ENCODE data around the gene TXLNB. TPM values are rescaled to one million over a fixed set of nuclear protein-coding genes. Genes with fewer than 3 reads are reported as not detected.

Gene TXLNB
- polyA plus RNA-seq, 1 of the 3 experiments (the other 2 are of a cell fraction), result 0.12 TPM

DNA sequence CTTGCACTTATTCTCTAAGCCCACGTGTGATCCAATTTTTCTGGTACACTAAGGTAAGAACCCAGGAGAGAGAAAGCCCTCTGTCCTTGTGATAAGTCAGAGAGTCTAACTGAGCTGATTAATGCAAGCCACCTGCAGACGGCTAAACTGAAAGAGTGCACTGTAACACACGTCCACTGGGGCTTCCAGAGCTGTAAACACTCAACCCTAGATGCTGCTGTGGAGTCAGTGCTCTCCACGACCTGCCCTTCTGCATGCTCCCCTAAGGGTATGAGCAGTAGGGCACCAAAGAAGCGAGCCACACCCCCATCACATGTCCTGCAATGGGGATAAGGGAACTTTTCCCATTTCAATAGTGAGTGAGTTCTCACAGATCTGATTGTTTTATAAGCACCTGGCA lies 55.7 kb downstream of the TXLNB start:
- DNase-seq, result no peak
- Histone ChIP-seq H3K27ac (ENCODE audit: low read depth in 2 of 2, low read length in 1 of 2) (no peak overlapping the region), H3K9me2 (no peaks in the 10 kb centered on the region), H3K4me2 (no peak overlapping the region), H2AFZ (ENCODE audit: low read depth) (no peak overlapping the region), H3K9me3 (no peaks in the 10 kb centered on the region), H4K20me1 (ENCODE audit: insufficient read depth) (no peaks in the 10 kb centered on the region), H3K9ac (no peak overlapping the region), H3K4me3 (ENCODE audit: low read depth in 2 of 2, low read length in 1 of 2) (no peak overlapping the region), H3K79me2 (ENCODE audit: insufficient read depth) (no peaks in the 10 kb centered on the region), H3K4me1 (ENCODE audit: control insufficient read depth in 1 of 2, insufficient read depth in 2 of 2, low read depth in 1 of 2, low read length in 1 of 2) (no peaks in the 10 kb centered on the region), H3F3A (replicated peaks; ENCODE audit: insufficient read depth) (peaks cover 3% of the 10 kb centered on the region), H3K27me3 (ENCODE audit: insufficient read depth) (peaks cover 5% of the 10 kb centered on the region; the same call in 1 of the 2 replicates), H3K36me3 (replicated peaks in 1 of 2; ENCODE audit: control insufficient read depth in 1 of 2, insufficient read depth in 2 of 2, low read length in 1 of 2) (no peaks in the 10 kb centered on the region)
- POLR2A ChIA-PET, result no interaction called here
- TF ChIP-seq EZH2phosphoT487 (IDR thresholded peaks at IDR 0.05; ENCODE audit: borderline replicate concordance, low read depth) (no peak), SIN3A (IDR thresholded peaks at IDR 0.05; ENCODE audit: borderline replicate concordance, low read depth, low read length) (no peak), MEF2A (IDR thresholded peaks at IDR 0.05; ENCODE audit: borderline replicate concordance, low read depth) (no peak), JUND (IDR thresholded peaks at IDR 0.05) (no peak), NRF1 (IDR thresholded peaks at IDR 0.05; ENCODE audit: low read depth, low read length) (no peak), EP300 (IDR thresholded peaks at IDR 0.05; ENCODE audit: borderline replicate concordance in 1 of 2, low read depth in 1 of 2, low read length in 1 of 2) (no peak), TCF12 (IDR thresholded peaks at IDR 0.05) (no peak), FOSL2 (IDR thresholded peaks at IDR 0.05; ENCODE audit: borderline replicate concordance, low read depth) (no peak), RAD21 (IDR thresholded peaks at IDR 0.05; ENCODE audit: low read length) (no peak), FOXJ3 (CRISPR knock-in tag; IDR thresholded peaks at IDR 0.05) (no peak), GABPA (IDR thresholded peaks at IDR 0.05; ENCODE audit: low read depth) (no peak), TAF1 (IDR thresholded peaks at IDR 0.05; ENCODE audit: borderline replicate concordance, low read depth, low read length) (no peak), FOXM1 (IDR thresholded peaks at IDR 0.05; ENCODE audit: low read depth) (no peak), GATA2 (CRISPR knock-in tag; IDR thresholded peaks at IDR 0.05) (no peak), RFX5 (IDR thresholded peaks at IDR 0.05; ENCODE audit: low read length) (no peak)
- TF ChIP-seq, protein P1, sequence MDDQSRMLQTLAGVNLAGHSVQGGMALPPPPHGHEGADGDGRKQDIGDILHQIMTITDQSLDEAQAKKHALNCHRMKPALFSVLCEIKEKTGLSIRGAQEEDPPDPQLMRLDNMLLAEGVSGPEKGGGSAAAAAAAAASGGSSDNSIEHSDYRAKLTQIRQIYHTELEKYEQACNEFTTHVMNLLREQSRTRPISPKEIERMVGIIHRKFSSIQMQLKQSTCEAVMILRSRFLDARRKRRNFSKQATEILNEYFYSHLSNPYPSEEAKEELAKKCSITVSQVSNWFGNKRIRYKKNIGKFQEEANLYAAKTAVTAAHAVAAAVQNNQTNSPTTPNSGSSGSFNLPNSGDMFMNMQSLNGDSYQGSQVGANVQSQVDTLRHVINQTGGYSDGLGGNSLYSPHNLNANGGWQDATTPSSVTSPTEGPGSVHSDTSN (IDR thresholded peaks at IDR 0.05), result no peak
- TF ChIP-seq, protein P2, sequence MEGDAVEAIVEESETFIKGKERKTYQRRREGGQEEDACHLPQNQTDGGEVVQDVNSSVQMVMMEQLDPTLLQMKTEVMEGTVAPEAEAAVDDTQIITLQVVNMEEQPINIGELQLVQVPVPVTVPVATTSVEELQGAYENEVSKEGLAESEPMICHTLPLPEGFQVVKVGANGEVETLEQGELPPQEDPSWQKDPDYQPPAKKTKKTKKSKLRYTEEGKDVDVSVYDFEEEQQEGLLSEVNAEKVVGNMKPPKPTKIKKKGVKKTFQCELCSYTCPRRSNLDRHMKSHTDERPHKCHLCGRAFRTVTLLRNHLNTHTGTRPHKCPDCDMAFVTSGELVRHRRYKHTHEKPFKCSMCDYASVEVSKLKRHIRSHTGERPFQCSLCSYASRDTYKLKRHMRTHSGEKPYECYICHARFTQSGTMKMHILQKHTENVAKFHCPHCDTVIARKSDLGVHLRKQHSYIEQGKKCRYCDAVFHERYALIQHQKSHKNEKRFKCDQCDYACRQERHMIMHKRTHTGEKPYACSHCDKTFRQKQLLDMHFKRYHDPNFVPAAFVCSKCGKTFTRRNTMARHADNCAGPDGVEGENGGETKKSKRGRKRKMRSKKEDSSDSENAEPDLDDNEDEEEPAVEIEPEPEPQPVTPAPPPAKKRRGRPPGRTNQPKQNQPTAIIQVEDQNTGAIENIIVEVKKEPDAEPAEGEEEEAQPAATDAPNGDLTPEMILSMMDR (IDR thresholded peaks at IDR 0.05), result no peak
- TF ChIP-seq, protein P3, sequence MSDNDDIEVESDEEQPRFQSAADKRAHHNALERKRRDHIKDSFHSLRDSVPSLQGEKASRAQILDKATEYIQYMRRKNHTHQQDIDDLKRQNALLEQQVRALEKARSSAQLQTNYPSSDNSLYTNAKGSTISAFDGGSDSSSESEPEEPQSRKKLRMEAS (IDR thresholded peaks at IDR 0.05; ENCODE audit: low read depth), result no peak
- TF ChIP-seq, protein P4, sequence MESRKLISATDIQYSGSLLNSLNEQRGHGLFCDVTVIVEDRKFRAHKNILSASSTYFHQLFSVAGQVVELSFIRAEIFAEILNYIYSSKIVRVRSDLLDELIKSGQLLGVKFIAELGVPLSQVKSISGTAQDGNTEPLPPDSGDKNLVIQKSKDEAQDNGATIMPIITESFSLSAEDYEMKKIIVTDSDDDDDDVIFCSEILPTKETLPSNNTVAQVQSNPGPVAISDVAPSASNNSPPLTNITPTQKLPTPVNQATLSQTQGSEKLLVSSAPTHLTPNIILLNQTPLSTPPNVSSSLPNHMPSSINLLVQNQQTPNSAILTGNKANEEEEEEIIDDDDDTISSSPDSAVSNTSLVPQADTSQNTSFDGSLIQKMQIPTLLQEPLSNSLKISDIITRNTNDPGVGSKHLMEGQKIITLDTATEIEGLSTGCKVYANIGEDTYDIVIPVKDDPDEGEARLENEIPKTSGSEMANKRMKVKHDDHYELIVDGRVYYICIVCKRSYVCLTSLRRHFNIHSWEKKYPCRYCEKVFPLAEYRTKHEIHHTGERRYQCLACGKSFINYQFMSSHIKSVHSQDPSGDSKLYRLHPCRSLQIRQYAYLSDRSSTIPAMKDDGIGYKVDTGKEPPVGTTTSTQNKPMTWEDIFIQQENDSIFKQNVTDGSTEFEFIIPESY (IDR thresholded peaks at IDR 0.05; ENCODE audit: borderline replicate concordance, low read depth), result no peak
- TF ChIP-seq, protein P5, sequence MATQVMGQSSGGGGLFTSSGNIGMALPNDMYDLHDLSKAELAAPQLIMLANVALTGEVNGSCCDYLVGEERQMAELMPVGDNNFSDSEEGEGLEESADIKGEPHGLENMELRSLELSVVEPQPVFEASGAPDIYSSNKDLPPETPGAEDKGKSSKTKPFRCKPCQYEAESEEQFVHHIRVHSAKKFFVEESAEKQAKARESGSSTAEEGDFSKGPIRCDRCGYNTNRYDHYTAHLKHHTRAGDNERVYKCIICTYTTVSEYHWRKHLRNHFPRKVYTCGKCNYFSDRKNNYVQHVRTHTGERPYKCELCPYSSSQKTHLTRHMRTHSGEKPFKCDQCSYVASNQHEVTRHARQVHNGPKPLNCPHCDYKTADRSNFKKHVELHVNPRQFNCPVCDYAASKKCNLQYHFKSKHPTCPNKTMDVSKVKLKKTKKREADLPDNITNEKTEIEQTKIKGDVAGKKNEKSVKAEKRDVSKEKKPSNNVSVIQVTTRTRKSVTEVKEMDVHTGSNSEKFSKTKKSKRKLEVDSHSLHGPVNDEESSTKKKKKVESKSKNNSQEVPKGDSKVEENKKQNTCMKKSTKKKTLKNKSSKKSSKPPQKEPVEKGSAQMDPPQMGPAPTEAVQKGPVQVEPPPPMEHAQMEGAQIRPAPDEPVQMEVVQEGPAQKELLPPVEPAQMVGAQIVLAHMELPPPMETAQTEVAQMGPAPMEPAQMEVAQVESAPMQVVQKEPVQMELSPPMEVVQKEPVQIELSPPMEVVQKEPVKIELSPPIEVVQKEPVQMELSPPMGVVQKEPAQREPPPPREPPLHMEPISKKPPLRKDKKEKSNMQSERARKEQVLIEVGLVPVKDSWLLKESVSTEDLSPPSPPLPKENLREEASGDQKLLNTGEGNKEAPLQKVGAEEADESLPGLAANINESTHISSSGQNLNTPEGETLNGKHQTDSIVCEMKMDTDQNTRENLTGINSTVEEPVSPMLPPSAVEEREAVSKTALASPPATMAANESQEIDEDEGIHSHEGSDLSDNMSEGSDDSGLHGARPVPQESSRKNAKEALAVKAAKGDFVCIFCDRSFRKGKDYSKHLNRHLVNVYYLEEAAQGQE (IDR thresholded peaks at IDR 0.05; ENCODE audit: low read depth, low read length), result no peak
- 3% methylated on average over 5 of the region's 5 CpGs for WGBS (ENCODE audit: low lambda C conversion rate)
- CTCF ChIA-PET, result no interaction called here
